Neural cell (in vitro differentiated cells): ENCODE results near the gene CADM1.

Experiments used
- EZH2 ChIP-seq: fragments of 200-600, 300-800 bp; shearing (Covaris generic), sonication (generic); IDR thresholded peaks from 2 replicates; pipeline ENCODE4 v1.6.1; 2014; ENCODE audit warnings: antibody characterized with exemption, low read length, borderline replicate concordance, mild to moderate bottlenecking; ENCODE audit not compliant: insufficient read depth, poor library complexity, severe bottlenecking
- POLR2AphosphoS5 ChIP-seq: IDR thresholded peaks from 2 replicates; pipeline ENCODE4 v1.6.1; 2012
- TAF1 ChIP-seq: IDR thresholded peaks from 2 replicates; pipeline ENCODE4 v1.6.1; 2012; ENCODE audit warnings: low read depth
- TF ChIP-seq, protein P1 (sequence below): fragments of 450-650 bp; IDR thresholded peaks from 2 replicates; pipeline ENCODE4 v1.5.1; 2014; ENCODE audit warnings: antibody characterized with exemption, mild to moderate bottlenecking, moderate library complexity; ENCODE audit not compliant: poor library complexity, severe bottlenecking
- TF ChIP-seq, protein P2 (sequence below): IDR thresholded peaks from 2 replicates; pipeline ENCODE4 v1.6.1; 2012; ENCODE audit warnings: borderline replicate concordance

- no peak for TF ChIP-seq EZH2
- TF ChIP-seq, protein P1, sequence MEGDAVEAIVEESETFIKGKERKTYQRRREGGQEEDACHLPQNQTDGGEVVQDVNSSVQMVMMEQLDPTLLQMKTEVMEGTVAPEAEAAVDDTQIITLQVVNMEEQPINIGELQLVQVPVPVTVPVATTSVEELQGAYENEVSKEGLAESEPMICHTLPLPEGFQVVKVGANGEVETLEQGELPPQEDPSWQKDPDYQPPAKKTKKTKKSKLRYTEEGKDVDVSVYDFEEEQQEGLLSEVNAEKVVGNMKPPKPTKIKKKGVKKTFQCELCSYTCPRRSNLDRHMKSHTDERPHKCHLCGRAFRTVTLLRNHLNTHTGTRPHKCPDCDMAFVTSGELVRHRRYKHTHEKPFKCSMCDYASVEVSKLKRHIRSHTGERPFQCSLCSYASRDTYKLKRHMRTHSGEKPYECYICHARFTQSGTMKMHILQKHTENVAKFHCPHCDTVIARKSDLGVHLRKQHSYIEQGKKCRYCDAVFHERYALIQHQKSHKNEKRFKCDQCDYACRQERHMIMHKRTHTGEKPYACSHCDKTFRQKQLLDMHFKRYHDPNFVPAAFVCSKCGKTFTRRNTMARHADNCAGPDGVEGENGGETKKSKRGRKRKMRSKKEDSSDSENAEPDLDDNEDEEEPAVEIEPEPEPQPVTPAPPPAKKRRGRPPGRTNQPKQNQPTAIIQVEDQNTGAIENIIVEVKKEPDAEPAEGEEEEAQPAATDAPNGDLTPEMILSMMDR = no peak
- TF ChIP-seq TAF1 = no peak
- TF ChIP-seq, protein P2, sequence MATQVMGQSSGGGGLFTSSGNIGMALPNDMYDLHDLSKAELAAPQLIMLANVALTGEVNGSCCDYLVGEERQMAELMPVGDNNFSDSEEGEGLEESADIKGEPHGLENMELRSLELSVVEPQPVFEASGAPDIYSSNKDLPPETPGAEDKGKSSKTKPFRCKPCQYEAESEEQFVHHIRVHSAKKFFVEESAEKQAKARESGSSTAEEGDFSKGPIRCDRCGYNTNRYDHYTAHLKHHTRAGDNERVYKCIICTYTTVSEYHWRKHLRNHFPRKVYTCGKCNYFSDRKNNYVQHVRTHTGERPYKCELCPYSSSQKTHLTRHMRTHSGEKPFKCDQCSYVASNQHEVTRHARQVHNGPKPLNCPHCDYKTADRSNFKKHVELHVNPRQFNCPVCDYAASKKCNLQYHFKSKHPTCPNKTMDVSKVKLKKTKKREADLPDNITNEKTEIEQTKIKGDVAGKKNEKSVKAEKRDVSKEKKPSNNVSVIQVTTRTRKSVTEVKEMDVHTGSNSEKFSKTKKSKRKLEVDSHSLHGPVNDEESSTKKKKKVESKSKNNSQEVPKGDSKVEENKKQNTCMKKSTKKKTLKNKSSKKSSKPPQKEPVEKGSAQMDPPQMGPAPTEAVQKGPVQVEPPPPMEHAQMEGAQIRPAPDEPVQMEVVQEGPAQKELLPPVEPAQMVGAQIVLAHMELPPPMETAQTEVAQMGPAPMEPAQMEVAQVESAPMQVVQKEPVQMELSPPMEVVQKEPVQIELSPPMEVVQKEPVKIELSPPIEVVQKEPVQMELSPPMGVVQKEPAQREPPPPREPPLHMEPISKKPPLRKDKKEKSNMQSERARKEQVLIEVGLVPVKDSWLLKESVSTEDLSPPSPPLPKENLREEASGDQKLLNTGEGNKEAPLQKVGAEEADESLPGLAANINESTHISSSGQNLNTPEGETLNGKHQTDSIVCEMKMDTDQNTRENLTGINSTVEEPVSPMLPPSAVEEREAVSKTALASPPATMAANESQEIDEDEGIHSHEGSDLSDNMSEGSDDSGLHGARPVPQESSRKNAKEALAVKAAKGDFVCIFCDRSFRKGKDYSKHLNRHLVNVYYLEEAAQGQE = no peak
- TF ChIP-seq POLR2AphosphoS5 = no peak
Measured at GRCh38 chr11:115488945-115489344, 15.3 kb downstream of the CADM1 start.
